Activated naive CD8-positive, alpha-beta T cell treated with anti-CD3 and anti-CD28 coated beads, Interleukin-2, amount 50 U/mL, for 24 hours (primary cell): ENCODE measurements around the gene ATE1.
"Not testable (repeated sequence)": the region's sequence is repeated elsewhere in the genome, so short reads cannot be mapped to it uniquely, and the experiment has no call there.

Experiments used
- ATAC-seq: fragments of 150-1000 bp; cut with Tn5 transposase; one replicate; pipeline ENCODE4 v1.10.0; 2021
- DNase-seq: peaks from one replicate; pipeline ENCODE4 v3.0.0; 2021
- H3K27ac Mint-ChIP-seq: one replicate; pipeline ENCODE4 v1.8.0; 2021; ENCODE audit warnings: mild to moderate bottlenecking, mixed read lengths
- H3K27me3 Mint-ChIP-seq: one replicate; pipeline ENCODE4 v1.8.0; 2021; ENCODE audit warnings: mixed read lengths
- H3K36me3 Mint-ChIP-seq: one replicate; pipeline ENCODE4 v1.8.0; 2021; ENCODE audit warnings: low read depth, mixed read lengths
- H3K4me1 Mint-ChIP-seq: one replicate; pipeline ENCODE4 v1.8.0; 2021; ENCODE audit warnings: mixed read lengths
- H3K4me3 Mint-ChIP-seq: one replicate; pipeline ENCODE4 v1.8.0; 2021; ENCODE audit warnings: mild to moderate bottlenecking, moderate library complexity, mixed read lengths
- H3K9me3 Mint-ChIP-seq: one replicate; pipeline ENCODE4 v1.8.0; 2021; ENCODE audit warnings: mixed read lengths

ATE1 gene

DNA sequence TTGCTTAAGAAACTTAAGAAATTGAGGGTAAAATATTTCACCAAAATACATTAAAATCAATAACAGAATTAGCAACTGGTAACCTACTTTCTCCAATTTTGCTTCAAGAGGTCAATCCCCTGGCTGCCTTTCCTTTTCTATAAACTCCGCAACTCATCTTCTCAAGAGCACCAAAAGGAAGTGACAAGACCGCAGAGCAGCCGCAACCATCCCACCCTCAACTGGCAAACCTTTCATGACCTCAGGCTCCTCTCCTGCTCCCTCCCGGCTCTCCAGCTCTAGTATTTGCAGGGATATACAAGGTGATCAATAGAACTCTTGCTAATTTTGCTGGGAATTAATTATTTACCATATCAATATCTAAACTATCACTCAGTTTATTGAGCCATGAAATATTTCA lies 88.9 kb downstream of the ATE1 start:
- Mint-ChIP-seq H3K4me3 (no peak overlapping the region), H3K4me1 (no peaks in the 10 kb centered on the region), H3K27me3 (no peaks in the 10 kb centered on the region), H3K36me3 (peaks cover 18% of the 10 kb centered on the region), H3K27ac (no peak overlapping the region), H3K9me3 (no peaks in the 10 kb centered on the region)
- DNase-seq (no peak), ATAC-seq (no peak)

DNA sequence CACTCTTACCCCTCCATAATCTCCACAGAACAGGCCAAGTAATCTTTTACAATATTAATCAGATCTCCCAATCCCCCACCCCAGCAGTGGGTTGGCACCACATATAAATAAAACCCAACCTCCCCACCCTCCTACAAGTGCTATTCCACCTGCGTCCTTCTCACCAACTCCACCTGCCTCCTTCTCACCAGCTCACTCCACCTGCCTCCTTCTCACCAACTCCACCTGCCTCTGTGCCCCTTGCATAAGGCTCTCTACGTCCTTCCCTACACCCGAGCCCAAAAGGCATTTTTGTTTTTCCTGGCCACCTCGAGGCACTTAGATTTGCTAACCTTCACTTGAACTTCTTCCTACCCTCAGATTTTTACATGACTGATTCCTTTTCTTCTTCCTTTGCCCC lies 89.7 kb downstream of the ATE1 start:
- Mint-ChIP-seq H3K36me3 (peaks cover 21% of the 10 kb centered on the region), H3K9me3 (no peaks in the 10 kb centered on the region), H3K4me1 (no peaks in the 10 kb centered on the region), H3K27ac (no peak overlapping the region), H3K4me3 (no peak overlapping the region), H3K27me3 (no peaks in the 10 kb centered on the region)
- ATAC-seq (no peak), DNase-seq (no peak)

DNA sequence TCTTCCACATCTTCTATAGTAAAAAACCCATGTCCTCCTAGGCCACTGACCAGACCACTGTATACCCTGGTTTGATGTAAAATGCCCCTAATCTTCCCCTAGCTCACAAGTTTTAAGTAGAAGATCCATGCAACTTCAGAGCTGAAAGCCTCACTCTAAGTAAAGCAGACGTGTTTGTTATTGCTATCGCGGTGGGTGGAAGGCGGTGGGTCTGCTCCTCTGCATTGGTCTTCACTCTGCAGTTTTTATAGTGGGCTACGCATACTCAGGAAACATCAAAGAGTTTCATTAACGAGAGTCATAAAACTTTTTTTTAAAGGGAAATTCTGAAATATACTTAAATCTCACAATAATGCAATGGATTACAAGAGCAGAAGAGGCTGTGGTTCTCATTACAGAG lies 91.7 kb downstream of the ATE1 start:
- Mint-ChIP-seq H3K36me3 (peaks cover 27% of the 10 kb centered on the region), H3K27me3 (no peaks in the 10 kb centered on the region), H3K4me3 (no peak overlapping the region), H3K27ac (no peak overlapping the region), H3K9me3 (no peaks in the 10 kb centered on the region), H3K4me1 (no peaks in the 10 kb centered on the region)
- ATAC-seq (no peak), DNase-seq (no peak)

DNA sequence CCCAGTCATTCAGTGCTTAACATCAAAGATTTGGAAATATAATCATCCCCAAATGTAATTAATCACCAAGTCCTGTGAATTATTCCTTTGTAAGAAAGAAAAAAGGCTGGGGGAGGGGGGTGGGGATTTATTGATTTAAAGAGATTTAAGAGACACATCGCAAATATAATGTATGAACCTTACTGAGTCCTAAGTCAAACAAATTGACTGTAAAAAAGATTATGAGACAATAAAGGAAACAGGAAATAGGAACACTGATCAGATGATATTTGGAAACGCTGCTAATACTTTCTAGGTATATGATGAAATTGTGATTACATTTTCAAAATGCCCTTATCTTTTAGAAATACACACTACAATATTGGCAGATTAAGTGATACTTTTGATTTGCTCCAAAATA lies 92.5 kb downstream of the ATE1 start:
- H3K36me3 Mint-ChIP-seq, result peaks cover 27% of the 10 kb centered on the region
- ATAC-seq (no peak), DNase-seq (no peak)
- H3K9me3 Mint-ChIP-seq, result no peaks in the 10 kb centered on the region
- H3K4me1 Mint-ChIP-seq, result no peaks in the 10 kb centered on the region
- no peaks in the 10 kb centered on the region for H3K27me3 Mint-ChIP-seq
- H3K27ac Mint-ChIP-seq, result no peak overlapping the region
- no peak overlapping the region for H3K4me3 Mint-ChIP-seq

DNA sequence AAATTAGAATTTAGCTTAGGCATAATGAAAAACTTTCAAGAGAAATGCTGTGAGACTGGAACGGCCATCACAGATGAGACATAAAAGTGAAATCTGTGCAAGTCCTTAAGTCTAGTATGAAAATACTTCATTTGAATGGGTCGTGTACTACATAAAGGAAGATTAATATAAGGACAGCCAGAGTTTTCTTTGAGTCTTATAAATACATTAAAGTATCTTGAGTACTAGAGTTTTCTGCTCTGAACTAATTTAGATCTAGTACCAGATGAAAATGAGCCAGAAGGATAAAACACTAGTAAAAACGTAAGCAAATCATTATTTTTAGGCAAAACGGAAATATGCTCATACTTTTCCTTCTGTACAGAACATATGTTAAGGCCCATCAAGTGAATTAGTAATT lies 93.1 kb downstream of the ATE1 start:
- DNase-seq (no peak), ATAC-seq (no peak)
- H3K36me3 Mint-ChIP-seq, result peaks cover 27% of the 10 kb centered on the region
- H3K27ac Mint-ChIP-seq, result no peak overlapping the region
- no peak overlapping the region for H3K4me3 Mint-ChIP-seq
- no peaks in the 10 kb centered on the region for H3K9me3 Mint-ChIP-seq
- no peaks in the 10 kb centered on the region for H3K4me1 Mint-ChIP-seq
- H3K27me3 Mint-ChIP-seq, result no peaks in the 10 kb centered on the region

DNA sequence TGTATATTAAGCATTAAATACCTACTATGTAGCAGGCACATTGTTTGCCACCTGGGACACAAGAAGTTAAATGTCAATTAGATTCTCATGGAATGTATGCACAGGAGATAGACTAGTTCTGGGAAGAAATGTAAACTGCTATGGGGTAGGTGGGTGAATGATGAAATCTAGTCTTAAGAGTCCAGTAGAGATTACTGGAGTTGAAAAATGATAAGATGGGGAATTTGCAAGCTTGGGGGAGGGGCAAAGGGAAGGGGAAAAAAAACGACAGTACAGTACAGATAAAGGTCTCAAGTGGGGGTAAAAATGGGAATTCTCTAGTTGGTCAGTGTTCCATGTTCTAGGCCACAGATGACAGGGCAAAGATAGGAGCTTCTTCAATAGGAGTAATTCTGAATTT lies 94.4 kb downstream of the ATE1 start:
- DNase-seq, result no peak
- H3K4me3 Mint-ChIP-seq, result no peak overlapping the region

DNA sequence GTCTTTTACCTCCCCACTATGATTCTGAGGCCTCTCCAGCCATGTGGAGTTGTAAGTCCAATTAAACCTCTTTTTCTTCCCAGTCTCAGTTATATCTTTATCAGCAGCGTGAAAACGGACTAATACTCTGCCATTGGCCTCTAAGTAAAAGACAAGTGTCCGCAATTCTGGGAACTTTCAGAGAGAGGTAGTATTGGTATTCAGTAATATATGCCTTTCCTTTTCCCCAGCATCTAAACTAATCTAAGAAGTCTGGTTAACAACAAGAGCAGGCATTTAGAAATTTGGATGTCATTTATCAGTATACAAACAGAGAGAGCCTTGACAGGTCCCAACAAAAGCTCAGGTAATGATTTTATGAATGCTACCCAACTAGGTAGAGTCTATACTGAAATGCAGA lies 95.2 kb downstream of the ATE1 start:
- H3K36me3 Mint-ChIP-seq, result peaks cover 39% of the 10 kb centered on the region
- DNase-seq (no peak), ATAC-seq (no peak)
- H3K9me3 Mint-ChIP-seq, result no peaks in the 10 kb centered on the region
- H3K4me1 Mint-ChIP-seq, result no peaks in the 10 kb centered on the region
- H3K27me3 Mint-ChIP-seq, result no peaks in the 10 kb centered on the region
- H3K27ac Mint-ChIP-seq, result no peak overlapping the region
- no peak overlapping the region for H3K4me3 Mint-ChIP-seq

More for the DNA sequence above, 94.4 kb downstream of the ATE1 start:
- ATAC-seq, result no peak
- Mint-ChIP-seq H3K27me3 (no peaks in the 10 kb centered on the region), H3K36me3 (peaks cover 31% of the 10 kb centered on the region), H3K27ac (no peak overlapping the region), H3K9me3 (no peaks in the 10 kb centered on the region), H3K4me1 (no peaks in the 10 kb centered on the region)

DNA sequence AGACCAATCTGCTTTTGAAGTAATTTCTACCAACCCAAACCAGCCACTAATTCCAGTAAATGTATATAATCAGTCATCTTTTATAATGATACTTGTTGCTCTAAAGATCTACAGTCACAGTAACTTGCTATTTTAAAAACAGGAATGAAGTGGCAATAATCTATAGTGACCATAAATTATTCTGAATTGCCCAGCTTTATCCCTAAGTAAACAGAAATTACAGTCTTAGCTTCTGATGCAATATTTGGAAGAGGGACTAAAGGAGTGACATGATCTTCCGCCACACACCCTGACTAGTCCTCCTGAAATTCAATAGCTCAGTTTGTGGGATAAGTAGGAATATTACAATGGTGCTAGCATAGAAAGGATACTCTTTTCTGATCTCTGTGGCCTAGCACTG lies 96.1 kb downstream of the ATE1 start:
- Mint-ChIP-seq H3K27me3 (no peaks in the 10 kb centered on the region), H3K36me3 (peaks cover 43% of the 10 kb centered on the region), H3K4me3 (no peak overlapping the region), H3K27ac (no peak overlapping the region), H3K4me1 (no peaks in the 10 kb centered on the region), H3K9me3 (no peaks in the 10 kb centered on the region)
- ATAC-seq, result no peak
- no peak for DNase-seq

DNA sequence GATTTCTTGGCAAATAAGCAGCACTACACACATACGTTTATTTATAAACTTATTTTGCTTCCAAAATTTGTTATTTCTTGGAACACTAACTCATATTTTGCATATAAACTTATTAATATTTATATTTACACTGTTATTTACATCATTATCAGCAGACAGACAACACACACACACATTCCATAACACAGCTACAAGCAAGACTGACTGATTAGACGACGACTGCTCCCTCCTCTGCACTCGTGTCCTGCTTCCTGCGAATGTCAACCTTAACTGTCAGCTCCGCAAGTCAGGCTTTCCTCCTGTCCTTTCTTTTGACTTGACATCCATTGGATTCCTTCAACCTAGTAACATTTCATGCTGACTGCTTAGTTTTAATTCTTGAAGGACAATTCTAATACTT lies 96.6 kb downstream of the ATE1 start:
- no peak for DNase-seq
- no peaks in the 10 kb centered on the region for H3K4me1 Mint-ChIP-seq
- no peaks in the 10 kb centered on the region for H3K9me3 Mint-ChIP-seq
- H3K4me3 Mint-ChIP-seq, result no peak overlapping the region
- no peak for ATAC-seq
- H3K27me3 Mint-ChIP-seq, result no peaks in the 10 kb centered on the region
- H3K27ac Mint-ChIP-seq, result no peak overlapping the region
- peaks cover 44% of the 10 kb centered on the region for H3K36me3 Mint-ChIP-seq

DNA sequence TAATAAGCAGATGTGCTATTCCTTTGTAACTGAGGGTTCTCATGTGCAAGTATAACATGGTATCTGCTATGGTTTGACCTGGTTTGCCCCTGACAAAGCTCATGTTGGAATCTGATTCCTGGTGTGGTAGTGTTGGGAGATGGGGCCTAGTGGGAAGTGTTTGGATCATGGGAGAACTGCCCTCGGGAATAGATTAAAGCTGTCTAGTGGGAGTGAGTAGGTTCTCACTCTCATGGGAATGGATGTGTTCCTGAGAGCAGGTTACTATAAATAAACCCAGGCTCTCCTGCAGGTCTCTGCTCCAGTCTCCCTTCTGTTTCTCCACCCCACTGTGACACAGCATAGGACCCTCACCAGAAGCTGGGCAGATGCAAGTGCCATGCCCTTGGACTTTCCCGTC lies 97.7 kb downstream of the ATE1 start:
- no peak overlapping the region for H3K27ac Mint-ChIP-seq
- H3K36me3 Mint-ChIP-seq, result peaks cover 36% of the 10 kb centered on the region
- no peak overlapping the region for H3K4me3 Mint-ChIP-seq
- H3K27me3 Mint-ChIP-seq, result no peaks in the 10 kb centered on the region
- no peaks in the 10 kb centered on the region for H3K9me3 Mint-ChIP-seq
- no peaks in the 10 kb centered on the region for H3K4me1 Mint-ChIP-seq
- DNase-seq (no peak), ATAC-seq (no peak)

DNA sequence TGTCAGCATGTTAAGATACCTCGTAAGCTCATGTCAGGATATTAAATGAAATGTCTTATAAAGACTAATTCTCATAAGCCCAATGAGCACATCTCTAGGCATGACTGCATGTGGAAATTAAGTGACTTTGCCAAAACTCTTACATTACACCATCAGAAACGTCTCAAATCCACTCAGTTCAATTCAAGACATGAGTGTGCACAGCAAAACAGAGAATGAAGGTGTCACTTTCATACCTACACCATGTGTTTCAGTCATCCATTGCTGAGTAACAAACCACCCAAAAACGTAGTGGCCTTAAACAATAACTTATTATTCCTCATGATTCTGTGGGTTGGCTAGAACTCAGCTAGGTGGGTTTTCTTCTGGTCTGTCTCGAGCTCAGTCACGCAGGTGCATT lies 99.8 kb downstream of the ATE1 start:
- no peaks in the 10 kb centered on the region for H3K27me3 Mint-ChIP-seq
- ATAC-seq (no peak), DNase-seq (no peak)
- no peaks in the 10 kb centered on the region for H3K9me3 Mint-ChIP-seq
- no peaks in the 10 kb centered on the region for H3K4me1 Mint-ChIP-seq
- peaks cover 32% of the 10 kb centered on the region for H3K36me3 Mint-ChIP-seq
- no peak overlapping the region for H3K4me3 Mint-ChIP-seq
- H3K27ac Mint-ChIP-seq, result no peak overlapping the region

DNA sequence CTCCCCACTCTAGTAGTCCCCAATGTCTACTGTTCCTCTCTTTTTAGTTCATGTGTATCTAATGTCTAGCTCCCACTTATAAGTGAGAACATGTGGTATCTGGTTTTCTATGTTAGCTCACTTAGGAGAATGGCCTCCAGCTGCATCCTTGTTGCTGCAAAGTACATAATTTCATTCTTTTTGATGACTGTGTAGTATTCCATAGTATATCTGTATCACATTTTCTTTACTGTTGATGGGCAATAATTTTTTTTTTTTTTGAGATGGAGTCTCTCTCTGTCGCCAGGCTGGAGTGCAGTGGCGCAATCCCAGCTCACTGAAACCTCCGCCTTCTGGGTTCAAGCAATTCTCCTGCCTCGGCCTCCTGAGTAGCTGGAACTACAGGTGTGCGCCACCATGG lies 101.1 kb downstream of the ATE1 start:
- H3K4me1 Mint-ChIP-seq, result not testable (repeated sequence)

DNA sequence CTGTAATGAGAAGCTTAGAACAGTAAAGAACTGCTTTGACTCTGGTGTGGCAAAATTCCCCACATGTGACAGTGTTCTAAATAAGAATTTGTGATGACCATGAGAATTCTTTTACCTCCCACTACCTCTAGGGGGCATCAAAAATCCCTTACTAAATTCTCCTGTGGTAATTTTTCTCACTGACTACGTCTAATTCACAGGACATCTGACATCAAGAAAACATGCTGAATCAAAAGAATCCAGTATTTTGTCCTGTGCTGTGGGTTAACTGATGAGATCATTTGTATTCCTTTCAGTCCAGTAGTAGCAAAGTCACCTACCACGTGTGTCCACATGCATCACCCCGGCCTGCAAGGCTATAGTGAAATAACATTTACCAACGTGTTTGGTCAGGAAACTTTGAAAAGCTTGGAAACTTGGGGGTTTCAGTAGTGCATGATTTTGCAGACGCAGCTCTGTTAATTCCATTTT lies 103.8 kb downstream of the ATE1 start:
- Mint-ChIP-seq H3K9me3 (no peaks in the 10 kb centered on the region), H3K4me1 (no peaks in the 10 kb centered on the region), H3K27me3 (no peaks in the 10 kb centered on the region), H3K4me3 (no peak overlapping the region), H3K27ac (no peak overlapping the region), H3K36me3 (peaks cover 29% of the 10 kb centered on the region)
- DNase-seq (no peak), ATAC-seq (no peak)

More for the DNA sequence above, 101.1 kb downstream of the ATE1 start:
- not testable (repeated sequence) for H3K9me3 Mint-ChIP-seq, H3K27ac Mint-ChIP-seq, DNase-seq, H3K4me3 Mint-ChIP-seq, H3K27me3 Mint-ChIP-seq, ATAC-seq
- peaks cover 30% of the 10 kb centered on the region for H3K36me3 Mint-ChIP-seq

DNA sequence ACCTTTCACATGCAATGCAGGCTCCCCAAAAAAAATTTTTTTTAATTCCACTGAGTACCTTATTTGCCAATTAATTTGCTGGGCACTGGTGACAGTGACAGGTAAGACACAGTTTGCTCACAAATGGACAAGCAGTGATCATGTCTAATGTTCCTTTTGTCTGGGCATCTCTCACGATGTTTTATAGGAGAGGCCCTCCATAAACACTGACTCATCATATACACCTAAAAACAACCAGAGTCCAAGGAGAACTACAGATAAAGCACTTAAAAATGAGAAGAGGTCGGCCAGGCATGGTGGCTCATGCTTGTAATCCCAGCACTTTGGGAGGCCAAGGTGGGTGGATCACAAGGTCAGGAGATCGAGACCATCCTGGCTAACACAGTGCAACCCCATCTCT lies 105.1 kb downstream of the ATE1 start:
- H3K4me3 Mint-ChIP-seq, result no peak overlapping the region
- H3K4me1 Mint-ChIP-seq, result no peaks in the 10 kb centered on the region
- no peak for ATAC-seq
- no peaks in the 10 kb centered on the region for H3K27me3 Mint-ChIP-seq
- no peak overlapping the region for H3K27ac Mint-ChIP-seq
- H3K9me3 Mint-ChIP-seq, result no peaks in the 10 kb centered on the region
- peaks cover 16% of the 10 kb centered on the region for H3K36me3 Mint-ChIP-seq
- no peak for DNase-seq

DNA sequence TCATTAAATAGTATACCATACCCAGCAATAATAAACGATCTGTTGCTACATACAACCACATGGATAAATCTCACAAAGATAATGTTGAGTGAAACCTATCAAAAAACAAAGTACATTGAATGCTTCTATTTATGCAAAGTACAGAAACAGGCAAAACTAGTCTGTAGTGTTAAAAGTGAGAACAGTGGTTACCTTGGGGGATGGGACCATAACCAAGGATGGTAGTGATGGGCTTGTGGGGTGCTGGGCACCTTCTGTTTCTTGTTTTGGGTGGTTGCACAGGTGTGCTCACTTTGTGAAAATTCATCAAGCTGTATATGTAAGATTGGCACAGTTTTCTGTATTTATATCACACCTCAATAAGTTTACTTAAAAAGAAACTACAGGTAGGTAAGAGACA lies 105.7 kb downstream of the ATE1 start:
- DNase-seq, result no peak
- Mint-ChIP-seq H3K27ac (no peak overlapping the region), H3K4me1 (no peaks in the 10 kb centered on the region), H3K9me3 (no peaks in the 10 kb centered on the region), H3K27me3 (no peaks in the 10 kb centered on the region), H3K36me3 (peaks cover 14% of the 10 kb centered on the region), H3K4me3 (no peak overlapping the region)
- no peak for ATAC-seq

DNA sequence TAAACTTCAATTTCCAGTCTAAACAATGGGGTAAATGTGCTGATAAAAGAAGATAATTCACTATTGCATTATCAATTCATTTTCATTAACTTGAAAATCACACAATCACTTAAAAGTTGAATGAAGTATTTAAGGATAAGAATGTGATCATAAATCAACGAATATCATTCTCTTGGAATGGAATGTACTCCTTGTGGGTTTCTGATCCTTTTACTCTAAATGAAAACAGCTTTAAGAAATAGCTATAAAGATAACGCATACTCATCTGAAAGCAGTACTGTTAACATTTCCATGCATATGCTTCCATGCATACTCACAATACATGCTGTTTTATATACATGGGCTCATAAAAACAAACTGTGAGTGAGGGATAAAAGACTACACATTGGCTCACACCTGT lies 108.8 kb downstream of the ATE1 start:
- DNase-seq (no peak), ATAC-seq (no peak)
- Mint-ChIP-seq H3K36me3 (peaks cover 9% of the 10 kb centered on the region), H3K4me3 (no peak overlapping the region), H3K27me3 (no peaks in the 10 kb centered on the region), H3K27ac (no peak overlapping the region), H3K4me1 (no peaks in the 10 kb centered on the region), H3K9me3 (no peaks in the 10 kb centered on the region)
